Measurements from ENCODE around the gene CNTN5.

The CNTN5 gene

DNA sequence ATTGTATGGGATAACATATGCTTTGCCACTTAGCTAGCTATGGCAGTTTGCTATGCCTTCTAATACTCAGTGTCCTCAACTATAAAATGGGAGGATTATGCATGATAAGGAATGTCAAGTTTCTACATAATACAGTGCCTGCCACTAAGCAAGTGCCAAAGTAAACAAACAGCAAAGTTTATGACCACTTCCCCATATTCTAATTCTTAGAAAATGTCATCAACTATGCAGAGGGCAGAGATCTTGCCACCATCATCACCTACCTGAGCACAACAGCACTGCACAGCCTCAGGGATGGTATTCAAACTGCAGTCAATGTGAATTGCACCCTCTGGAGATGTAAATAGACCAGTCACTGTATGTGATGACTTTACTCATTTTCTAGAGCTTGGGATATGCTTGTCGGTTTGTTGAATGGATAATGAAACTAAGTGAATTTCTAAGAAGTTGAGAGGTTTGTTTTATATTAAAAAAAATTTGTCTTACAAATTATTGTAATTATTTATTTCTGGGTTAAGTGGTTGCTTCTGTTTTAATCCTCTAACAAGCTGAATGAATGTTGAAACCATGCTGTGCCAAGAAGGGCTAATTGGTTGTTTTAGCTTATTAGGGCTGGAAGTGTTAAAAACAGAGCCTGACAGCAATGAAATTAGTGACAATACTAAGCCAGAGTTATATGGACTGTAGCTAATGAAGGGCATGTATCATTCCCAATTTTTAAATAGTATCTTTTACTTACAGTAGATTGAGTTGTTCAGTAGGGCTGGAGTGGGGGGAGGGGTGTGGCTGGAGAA is 398.4 kb downstream of the CNTN5 start:
- no CpG with 5 or more reads among the region's 1 CpG for WGBS
- Histone ChIP-seq H3K14ac (ENCODE audit: low read length in 2 of 2) (no peak overlapping the region), H2BK12ac (ENCODE audit: low read length in 2 of 2) (no peak overlapping the region), H4K91ac (ENCODE audit: low read length) (no peak overlapping the region), H3K9me3 (ENCODE audit: control insufficient read depth, low read length) (no peaks in the 10 kb centered on the region), H3K18ac (ENCODE audit: low read depth in 1 of 2, low read length in 2 of 2) (no peak overlapping the region), H2BK120ac (ENCODE audit: low read depth, low read length) (no peak overlapping the region), H4K8ac (ENCODE audit: low read length) (no peak overlapping the region), H3K4ac (ENCODE audit: low read depth in 1 of 2, low read length in 2 of 2) (no peak overlapping the region), H3K9ac (ENCODE audit: low read length) (no peak overlapping the region), H2AK5ac (ENCODE audit: low read length, severe bottlenecking) (no peak overlapping the region), H3K27ac (ENCODE audit: low read length, poor library complexity, severe bottlenecking) (no peak overlapping the region), H3K27me3 (ENCODE audit: control insufficient read depth in 1 of 2, insufficient read depth in 1 of 2, low read length in 2 of 2) (no peaks in the 10 kb centered on the region), H3K4me1 (ENCODE audit: control insufficient read depth, insufficient read depth, low read depth, low read length) (no peaks in the 10 kb centered on the region), H3K23ac (ENCODE audit: low read length in 2 of 2) (no peak overlapping the region), H3K4me2 (ENCODE audit: low read length, poor library complexity, severe bottlenecking) (no peak overlapping the region), H3K4me3 (ENCODE audit: insufficient read depth in 1 of 2, low read depth in 1 of 2, low read length in 2 of 2) (no peak overlapping the region), H3K36me3 (ENCODE audit: control insufficient read depth in 1 of 2, insufficient read depth in 2 of 2, low read depth in 1 of 2, low read length in 2 of 2) (no peaks in the 10 kb centered on the region), H2BK5ac (ENCODE audit: low read depth, low read length, poor library complexity, severe bottlenecking) (no peak overlapping the region), H2AFZ (ENCODE audit: low read depth, low read length) (no peak overlapping the region), H3K79me1 (replicated peaks; ENCODE audit: low read length, poor library complexity, severe bottlenecking) (no peaks in the 10 kb centered on the region), H2BK15ac (ENCODE audit: low read depth, poor library complexity, severe bottlenecking) (no peak overlapping the region)
- no peak for DNase-seq

DNA sequence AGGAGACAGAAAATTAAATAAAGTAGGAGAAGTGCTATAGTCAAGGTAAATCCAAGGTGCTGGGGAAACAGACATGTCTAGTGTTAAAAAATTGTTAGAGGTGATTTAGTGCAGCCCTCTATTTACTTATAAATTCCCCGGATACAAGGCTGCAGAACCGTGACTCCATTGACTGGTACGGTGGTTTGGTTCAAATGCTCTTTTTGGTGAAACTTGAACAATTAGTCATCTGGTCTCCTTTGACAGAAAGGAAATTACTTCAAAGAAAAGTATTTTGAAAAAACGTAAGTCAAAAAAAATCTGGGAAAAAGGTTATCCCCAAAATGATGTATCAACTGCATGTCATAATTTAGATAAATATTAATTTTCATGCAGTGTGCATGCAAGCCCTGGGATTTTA is 399.2 kb downstream of the CNTN5 start:
- Histone ChIP-seq H2BK5ac (ENCODE audit: low read depth, low read length, poor library complexity, severe bottlenecking) (no peak overlapping the region), H3K9me3 (ENCODE audit: control insufficient read depth, low read length) (peaks cover 5% of the 10 kb centered on the region), H2BK120ac (ENCODE audit: low read depth, low read length) (no peak overlapping the region), H3K23ac (ENCODE audit: low read length in 2 of 2) (no peak overlapping the region), H3K4me1 (ENCODE audit: control insufficient read depth, insufficient read depth, low read depth, low read length) (no peaks in the 10 kb centered on the region), H3K36me3 (ENCODE audit: control insufficient read depth in 1 of 2, insufficient read depth in 2 of 2, low read depth in 1 of 2, low read length in 2 of 2) (no peaks in the 10 kb centered on the region), H3K18ac (ENCODE audit: low read depth in 1 of 2, low read length in 2 of 2) (no peak overlapping the region), H4K8ac (ENCODE audit: low read length) (no peak overlapping the region), H3K9ac (ENCODE audit: low read length) (no peak overlapping the region), H2AFZ (ENCODE audit: low read depth, low read length) (no peak overlapping the region), H2BK12ac (ENCODE audit: low read length in 2 of 2) (no peak overlapping the region), H4K91ac (ENCODE audit: low read length) (no peak overlapping the region), H3K79me1 (replicated peaks; ENCODE audit: low read length, poor library complexity, severe bottlenecking) (no peaks in the 10 kb centered on the region), H3K4me3 (ENCODE audit: insufficient read depth in 1 of 2, low read depth in 1 of 2, low read length in 2 of 2) (no peak overlapping the region), H3K27me3 (ENCODE audit: control insufficient read depth in 1 of 2, insufficient read depth in 1 of 2, low read length in 2 of 2) (no peaks in the 10 kb centered on the region), H3K4ac (ENCODE audit: low read depth in 1 of 2, low read length in 2 of 2) (no peak overlapping the region), H3K4me2 (ENCODE audit: low read length, poor library complexity, severe bottlenecking) (no peak overlapping the region), H2BK15ac (ENCODE audit: low read depth, poor library complexity, severe bottlenecking) (no peak overlapping the region), H3K27ac (ENCODE audit: low read length, poor library complexity, severe bottlenecking) (no peak overlapping the region), H2AK5ac (ENCODE audit: low read length, severe bottlenecking) (no peak overlapping the region), H3K14ac (ENCODE audit: low read length in 2 of 2) (no peak overlapping the region)
- DNase-seq = no peak
- no CpG with 5 or more reads among the region's 4 CpGs for WGBS

DNA sequence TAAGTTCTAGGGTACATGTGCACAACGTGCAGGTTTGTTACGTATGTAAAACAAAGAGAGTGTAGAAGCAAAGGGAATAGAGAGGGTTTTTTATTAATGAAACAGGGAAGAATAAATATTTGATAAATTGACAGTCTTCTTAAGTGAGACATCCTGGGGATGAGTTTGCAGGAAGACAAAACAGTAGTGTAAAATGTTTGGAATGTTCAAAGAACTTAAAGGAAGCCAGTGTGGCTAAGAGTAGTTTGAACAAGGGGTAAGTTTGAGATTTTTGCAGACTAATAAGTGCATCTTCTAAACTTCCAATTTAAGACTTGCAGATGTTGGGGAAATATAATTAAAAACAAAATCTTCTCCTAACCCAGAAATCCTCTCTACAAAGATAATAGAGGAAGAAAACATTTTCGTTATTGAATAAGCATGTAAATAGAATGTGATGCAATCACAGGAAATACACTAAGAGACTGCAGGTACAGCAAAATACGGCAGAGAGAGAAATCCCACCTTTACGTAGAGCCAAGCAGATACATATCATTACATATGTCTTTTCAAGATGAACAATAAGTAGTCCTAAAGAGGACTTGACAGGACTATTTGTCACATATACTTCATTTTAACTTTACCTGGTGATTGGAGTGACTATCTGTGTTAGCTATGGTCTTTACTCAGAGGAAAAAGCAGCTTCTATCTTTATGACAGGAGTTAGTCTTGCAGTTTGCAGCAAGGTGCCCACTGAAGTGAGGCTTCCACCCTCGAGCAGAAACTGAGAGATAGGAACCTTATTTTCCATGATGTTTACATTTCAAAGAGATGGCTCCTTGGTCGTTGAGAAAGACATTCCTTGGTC is 402.1 kb downstream of the CNTN5 start:
- Histone ChIP-seq H3K4me3 (ENCODE audit: insufficient read depth in 1 of 2, low read depth in 1 of 2, low read length in 2 of 2) (no peak overlapping the region), H3K14ac (ENCODE audit: low read length in 2 of 2) (no peak overlapping the region), H3K4me1 (ENCODE audit: control insufficient read depth, insufficient read depth, low read depth, low read length) (peaks cover 2% of the 10 kb centered on the region), H2BK15ac (ENCODE audit: low read depth, poor library complexity, severe bottlenecking) (no peak overlapping the region), H3K27me3 (ENCODE audit: control insufficient read depth in 1 of 2, insufficient read depth in 1 of 2, low read length in 2 of 2) (no peaks in the 10 kb centered on the region), H3K23ac (ENCODE audit: low read length in 2 of 2) (no peak overlapping the region), H3K36me3 (ENCODE audit: control insufficient read depth in 1 of 2, insufficient read depth in 2 of 2, low read depth in 1 of 2, low read length in 2 of 2) (no peaks in the 10 kb centered on the region), H3K4me2 (ENCODE audit: low read length, poor library complexity, severe bottlenecking) (no peak overlapping the region), H2BK5ac (ENCODE audit: low read depth, low read length, poor library complexity, severe bottlenecking) (no peak overlapping the region), H3K9ac (ENCODE audit: low read length) (no peak overlapping the region), H4K91ac (ENCODE audit: low read length) (no peak overlapping the region), H2BK120ac (ENCODE audit: low read depth, low read length) (no peak overlapping the region), H2AFZ (ENCODE audit: low read depth, low read length) (no peak overlapping the region), H2AK5ac (ENCODE audit: low read length, severe bottlenecking) (no peak overlapping the region), H4K8ac (ENCODE audit: low read length) (no peak overlapping the region), H3K18ac (ENCODE audit: low read depth in 1 of 2, low read length in 2 of 2) (no peak overlapping the region), H3K9me3 (ENCODE audit: control insufficient read depth, low read length) (peaks cover 6% of the 10 kb centered on the region), H3K4ac (ENCODE audit: low read depth in 1 of 2, low read length in 2 of 2) (no peak overlapping the region), H3K27ac (ENCODE audit: low read length, poor library complexity, severe bottlenecking) (no peak overlapping the region), H3K79me1 (replicated peaks; ENCODE audit: low read length, poor library complexity, severe bottlenecking) (no peaks in the 10 kb centered on the region), H2BK12ac (ENCODE audit: low read length in 2 of 2) (no peak overlapping the region)
- WGBS = 25% methylated on average over 3 of the region's 7 CpGs
- peak; percentile 2 for DNase-seq

DNA sequence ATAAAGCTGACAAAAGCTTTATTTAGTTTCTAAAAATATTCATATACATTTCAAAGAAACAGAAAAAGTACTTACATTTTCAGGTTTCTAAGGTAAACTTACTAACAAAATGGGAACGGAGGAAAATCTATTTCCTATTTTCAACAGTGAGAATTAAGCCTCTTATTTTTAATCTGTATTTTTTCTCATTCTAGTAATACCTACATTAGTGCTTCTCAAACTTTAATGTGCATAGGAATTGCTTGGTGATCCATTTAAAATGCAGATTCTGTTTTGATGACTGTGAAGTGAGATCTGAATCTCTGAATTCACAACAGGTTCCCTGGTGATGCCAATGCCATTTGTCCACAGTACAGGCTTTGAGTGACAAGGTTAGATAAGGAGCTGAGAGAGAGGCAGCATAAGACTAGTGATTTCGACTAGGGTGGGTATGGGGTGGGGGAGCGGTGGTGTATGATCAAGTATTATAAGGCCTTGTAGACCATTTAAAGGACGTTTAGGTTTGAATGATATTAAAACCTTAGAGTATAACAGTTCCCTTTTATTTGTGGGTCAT is 402.8 kb downstream of the CNTN5 start:
- Histone ChIP-seq H2AK5ac (ENCODE audit: low read length, severe bottlenecking) (no peak overlapping the region), H2BK15ac (ENCODE audit: low read depth, poor library complexity, severe bottlenecking) (no peak overlapping the region), H3K4me2 (ENCODE audit: low read length, poor library complexity, severe bottlenecking) (no peak overlapping the region), H2BK12ac (ENCODE audit: low read length in 2 of 2) (no peak overlapping the region), H3K23ac (ENCODE audit: low read length in 2 of 2) (no peak overlapping the region), H3K14ac (ENCODE audit: low read length in 2 of 2) (no peak overlapping the region), H3K4ac (ENCODE audit: low read depth in 1 of 2, low read length in 2 of 2) (no peak overlapping the region), H3K79me1 (replicated peaks; ENCODE audit: low read length, poor library complexity, severe bottlenecking) (no peaks in the 10 kb centered on the region), H3K9ac (ENCODE audit: low read length) (no peak overlapping the region), H4K91ac (ENCODE audit: low read length) (no peak overlapping the region), H3K4me3 (ENCODE audit: insufficient read depth in 1 of 2, low read depth in 1 of 2, low read length in 2 of 2) (no peak overlapping the region), H4K8ac (ENCODE audit: low read length) (no peak overlapping the region), H3K9me3 (ENCODE audit: control insufficient read depth, low read length) (peaks cover 6% of the 10 kb centered on the region), H3K18ac (ENCODE audit: low read depth in 1 of 2, low read length in 2 of 2) (no peak overlapping the region), H3K27me3 (ENCODE audit: control insufficient read depth in 1 of 2, insufficient read depth in 1 of 2, low read length in 2 of 2) (no peaks in the 10 kb centered on the region), H3K27ac (ENCODE audit: low read length, poor library complexity, severe bottlenecking) (no peak overlapping the region), H2BK120ac (ENCODE audit: low read depth, low read length) (no peak overlapping the region), H2BK5ac (ENCODE audit: low read depth, low read length, poor library complexity, severe bottlenecking) (no peak overlapping the region), H3K4me1 (ENCODE audit: control insufficient read depth, insufficient read depth, low read depth, low read length) (peaks cover 2% of the 10 kb centered on the region), H2AFZ (ENCODE audit: low read depth, low read length) (no peak overlapping the region), H3K36me3 (ENCODE audit: control insufficient read depth in 1 of 2, insufficient read depth in 2 of 2, low read depth in 1 of 2, low read length in 2 of 2) (no peaks in the 10 kb centered on the region)
- WGBS = 52% methylated on average over 2 of the region's 4 CpGs
- DNase-seq = no peak

Measured in mesenchymal stem cell (in vitro differentiated cells and primary cell).